Measurements from ENCODE around the gene CLCNKA.

Gene CLCNKA

DNA sequence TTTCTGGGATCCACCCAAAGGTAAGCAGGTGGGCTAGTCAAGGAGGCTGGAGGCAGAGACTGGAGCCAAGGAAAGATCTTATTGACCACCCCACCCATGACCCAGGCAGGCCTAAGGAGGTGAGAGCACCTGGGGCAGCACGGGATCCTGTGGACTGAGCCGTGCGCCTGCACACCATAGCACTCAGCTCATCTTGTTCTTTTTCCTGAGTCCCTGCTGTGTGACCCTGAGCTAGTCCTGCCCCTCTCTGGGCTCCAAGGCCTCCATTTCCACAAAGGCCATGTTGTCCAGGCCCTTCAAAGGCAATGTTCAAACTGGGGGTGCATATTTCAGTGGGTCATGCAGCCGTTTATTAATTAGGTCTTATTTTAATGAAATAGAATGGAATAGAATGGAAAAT lies 44.4 kb downstream of the CLCNKA start:
- DNase-seq, result no peak

GRCh38 chr1:16067127-16067768 lies 45.4 kb downstream of the CLCNKA start:
- no peak for DNase-seq

- no peak for DNase-seq
These were observed 46.1 kb downstream of the CLCNKA start for GRCh38 chr1:16067933-16068332.

DNA sequence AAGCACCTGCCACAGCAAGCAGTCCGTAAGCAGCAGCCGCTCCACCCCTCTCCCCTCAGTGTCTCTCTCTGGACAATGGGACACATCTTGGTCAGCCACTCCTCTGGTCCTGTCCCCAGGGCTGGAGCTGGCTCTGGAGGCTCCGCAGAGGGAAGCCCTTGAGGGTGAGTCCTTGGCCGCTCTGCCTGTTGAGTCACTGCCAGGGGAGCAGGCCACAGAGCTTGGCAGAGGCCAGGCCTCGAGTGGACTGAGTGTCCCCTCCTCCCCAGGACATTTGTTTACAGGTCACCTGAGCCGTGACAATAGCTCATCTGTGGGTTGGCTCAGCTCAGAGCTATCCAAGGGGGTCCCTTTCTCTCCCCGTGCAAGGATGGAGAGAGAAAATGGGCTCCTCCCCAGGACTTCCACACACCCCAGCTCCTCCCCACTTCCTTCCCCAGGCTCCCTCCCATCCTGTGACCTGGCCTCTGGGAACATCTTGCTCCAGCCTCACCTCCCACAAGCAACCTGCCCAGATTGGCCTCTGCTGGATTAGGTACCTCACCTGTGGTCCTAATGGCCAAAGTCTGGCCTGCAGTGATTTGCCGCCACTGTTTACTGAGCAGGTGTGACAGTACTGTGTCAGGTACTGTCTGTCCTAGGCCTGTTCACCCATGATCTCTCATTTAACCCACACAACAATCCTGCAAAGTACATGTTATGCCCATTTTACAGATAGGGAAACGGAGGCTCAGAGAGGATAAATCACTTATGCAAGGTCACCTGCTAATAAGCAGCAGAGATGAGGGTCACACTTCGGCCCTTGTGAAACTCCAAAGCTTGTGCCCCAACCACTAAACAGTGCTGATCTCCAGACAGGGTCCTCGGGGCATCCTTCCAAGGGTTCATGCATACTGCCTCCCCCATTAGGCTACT lies 46.8 kb downstream of the CLCNKA start:
- no peak for DNase-seq

DNA sequence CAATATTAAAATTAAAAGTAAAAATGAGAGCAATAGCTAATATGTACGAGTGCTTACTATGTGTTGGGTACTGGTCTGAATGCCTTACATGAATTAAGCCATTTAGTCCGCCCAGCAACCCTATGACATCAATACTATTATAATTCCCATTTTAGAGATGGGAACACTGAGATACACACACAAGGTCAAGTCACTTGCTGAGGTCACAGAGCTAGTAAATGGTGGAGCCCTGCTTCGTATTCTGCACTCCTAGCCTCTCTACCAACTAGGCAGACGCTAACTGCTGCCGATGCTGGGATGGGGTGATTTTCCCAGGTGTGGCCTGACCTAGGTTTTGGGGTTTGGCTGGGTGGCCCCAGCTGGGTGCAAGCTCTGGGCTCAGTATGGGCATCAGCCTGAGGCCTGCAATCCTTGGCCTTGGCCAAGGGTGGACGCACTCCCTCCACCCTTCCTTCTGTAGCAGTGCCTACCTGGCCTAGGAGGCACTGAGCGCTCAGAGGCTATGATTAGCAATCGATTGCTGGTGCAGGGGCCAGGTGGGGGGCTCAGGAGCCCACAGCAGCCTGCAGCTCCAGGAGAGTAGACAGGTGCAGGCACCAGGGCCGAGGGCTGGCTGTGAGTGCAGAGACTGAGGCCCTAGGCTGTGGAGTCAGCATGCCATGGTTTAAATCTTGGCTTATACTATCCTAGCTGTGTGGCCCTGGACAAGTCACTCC lies 49.0 kb downstream of the CLCNKA start:
- no peak for DNase-seq

- DNase-seq, result no peak
These were observed 49.8 kb downstream of the CLCNKA start for GRCh38 chr1:16071614-16072013.

DNA sequence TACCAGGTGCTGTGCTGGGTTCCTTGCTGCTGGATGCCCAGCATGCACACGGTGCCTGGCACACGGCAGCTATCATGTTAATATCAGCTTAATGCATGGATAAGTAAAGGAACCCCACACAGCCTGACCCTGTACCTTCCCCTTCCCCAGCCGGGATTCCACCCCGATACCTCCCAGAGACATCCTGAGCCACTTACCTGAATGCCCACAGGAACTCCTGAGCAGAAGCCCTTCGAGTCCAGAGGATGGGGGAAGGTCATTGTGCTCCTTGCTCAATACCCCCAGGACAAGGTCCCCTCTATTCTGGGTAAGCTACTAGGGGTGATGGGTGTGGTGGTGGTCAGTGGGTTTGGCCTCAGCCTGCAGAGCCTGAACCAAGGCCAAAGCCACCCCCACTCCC lies 50.3 kb downstream of the CLCNKA start:
- no peak for DNase-seq

DNA sequence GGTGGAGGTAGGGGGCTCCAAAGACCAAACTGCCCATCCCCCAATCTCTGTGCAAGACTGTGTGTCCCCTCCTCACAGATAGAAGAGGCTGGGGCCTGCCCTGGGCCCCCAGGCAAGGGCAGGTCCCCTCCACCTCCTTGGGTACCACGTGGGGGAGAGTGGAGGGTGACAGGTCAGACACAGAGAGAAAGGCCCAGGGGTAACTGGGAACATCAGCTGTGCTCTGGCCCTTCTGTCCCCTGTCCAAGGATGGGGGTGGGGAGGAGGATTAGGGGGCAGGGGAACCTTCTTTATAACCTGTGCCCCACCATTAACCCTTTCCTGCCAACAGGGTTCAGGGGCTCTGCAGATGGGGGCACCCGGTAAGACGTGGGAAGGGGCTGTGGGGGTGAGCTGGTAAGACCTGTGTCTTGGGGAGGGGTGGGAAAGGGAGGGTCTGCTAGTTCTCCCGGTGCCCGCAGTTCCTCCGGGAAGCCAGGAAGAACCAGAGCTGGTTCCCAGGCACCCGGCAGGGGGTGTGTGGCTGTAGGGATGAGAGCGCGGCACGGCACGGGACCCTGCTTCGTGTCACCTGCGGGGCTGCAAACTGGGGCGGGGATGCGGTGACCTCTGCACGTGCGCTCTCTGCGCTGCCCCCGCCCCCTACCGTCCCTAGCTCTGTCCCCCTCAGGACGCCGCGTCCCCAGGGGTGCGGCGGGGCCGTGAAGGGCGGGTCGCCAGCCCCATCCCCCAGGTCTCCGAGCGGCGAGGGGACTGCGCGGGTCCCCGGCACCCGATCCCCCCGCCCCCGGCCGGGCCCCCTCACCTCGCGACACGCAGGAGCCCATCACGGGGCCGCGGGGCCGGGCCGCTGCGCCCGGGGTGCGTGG lies 51.0 kb downstream of the CLCNKA start:
- no peak for DNase-seq

- DNase-seq, result peak; percentile 48
These were observed 51.8 kb downstream of the CLCNKA start, which contains the start of gene FAM131C for GRCh38 chr1:16073490-16074119. FAM131C (minus strand) TSS chr1:16073651; CDS start chr1:16073442, 209 bp downstream.

GRCh38 chr1:16074217-16074616 lies 52.4 kb downstream of the CLCNKA start:
- DNase-seq, result no peak

- DNase-seq, result no peak
These were observed 53.6 kb downstream of the CLCNKA start for GRCh38 chr1:16075337-16076030.

DNA sequence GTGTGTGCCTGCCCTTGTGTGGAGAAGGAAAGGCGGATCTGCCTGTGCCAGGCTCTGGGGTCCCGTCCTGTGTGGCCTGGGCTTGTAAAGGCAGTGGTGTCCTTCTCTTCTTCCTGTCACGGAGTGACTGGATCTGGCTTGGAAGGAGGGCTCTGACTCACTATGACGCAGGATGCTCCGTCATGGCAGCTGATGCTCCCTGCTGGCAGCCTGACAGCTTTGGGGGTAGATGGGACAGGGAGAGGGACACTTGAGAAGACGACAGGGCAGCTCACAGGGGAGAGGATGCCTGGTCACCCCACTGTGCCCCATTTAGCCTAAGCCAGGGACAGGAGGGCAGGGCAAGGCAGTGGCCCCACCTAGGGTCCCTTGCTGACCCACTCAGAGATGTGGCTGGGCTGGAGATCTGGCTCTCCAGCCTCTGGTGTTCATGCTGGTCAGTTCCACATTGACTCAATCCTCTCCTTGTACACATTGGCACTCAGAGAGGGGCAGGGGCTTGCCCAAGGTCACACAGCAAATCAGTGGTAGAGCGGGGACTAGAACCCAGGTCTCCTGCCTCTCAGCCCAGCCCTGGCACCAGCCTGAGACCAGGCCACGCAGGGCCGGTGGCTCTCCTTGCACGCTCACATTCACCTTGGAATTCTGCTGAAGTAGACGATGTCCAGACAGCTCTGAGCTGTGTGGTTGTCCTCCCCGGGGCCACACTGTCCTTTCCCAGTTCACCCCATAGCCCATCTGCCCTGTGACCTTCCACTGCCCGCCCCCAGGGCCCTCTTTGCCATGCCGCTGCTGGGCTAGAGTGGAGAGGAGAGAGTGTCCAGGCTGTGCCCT lies 54.4 kb downstream of the CLCNKA start:
- no peak for DNase-seq

GRCh38 chr1:16076865-16077238 lies 55.0 kb downstream of the CLCNKA start:
- no peak for DNase-seq

- no peak for DNase-seq
These were observed 55.8 kb downstream of the CLCNKA start for GRCh38 chr1:16077406-16078245.

- peak; percentile 82 for DNase-seq
These were observed 57.3 kb downstream of the CLCNKA start for GRCh38 chr1:16078925-16079656.

- no peak for DNase-seq
These were observed 58.8 kb downstream of the CLCNKA start for GRCh38 chr1:16080422-16081150.

GRCh38 chr1:16081636-16082035 lies 59.8 kb downstream of the CLCNKA start:
- DNase-seq, result no peak
